HG03469 (cell line): Measurements from ENCODE around the gene FRMPD3.
"Not testable (repeated sequence)": the region's sequence is repeated elsewhere in the genome, so short reads cannot be mapped to it uniquely, and the experiment has no call there.

Source experiments
- ATAC-seq: cut with Tn5 transposase; IDR thresholded peaks from one replicate; pipeline ENCODE4 v1.9.1; 2021; ENCODE audit warnings: mild to moderate bottlenecking, moderate library complexity, moderate number of reproducible peaks; ENCODE audit not compliant: unreplicated experiment

The FRMPD3 gene

DNA sequence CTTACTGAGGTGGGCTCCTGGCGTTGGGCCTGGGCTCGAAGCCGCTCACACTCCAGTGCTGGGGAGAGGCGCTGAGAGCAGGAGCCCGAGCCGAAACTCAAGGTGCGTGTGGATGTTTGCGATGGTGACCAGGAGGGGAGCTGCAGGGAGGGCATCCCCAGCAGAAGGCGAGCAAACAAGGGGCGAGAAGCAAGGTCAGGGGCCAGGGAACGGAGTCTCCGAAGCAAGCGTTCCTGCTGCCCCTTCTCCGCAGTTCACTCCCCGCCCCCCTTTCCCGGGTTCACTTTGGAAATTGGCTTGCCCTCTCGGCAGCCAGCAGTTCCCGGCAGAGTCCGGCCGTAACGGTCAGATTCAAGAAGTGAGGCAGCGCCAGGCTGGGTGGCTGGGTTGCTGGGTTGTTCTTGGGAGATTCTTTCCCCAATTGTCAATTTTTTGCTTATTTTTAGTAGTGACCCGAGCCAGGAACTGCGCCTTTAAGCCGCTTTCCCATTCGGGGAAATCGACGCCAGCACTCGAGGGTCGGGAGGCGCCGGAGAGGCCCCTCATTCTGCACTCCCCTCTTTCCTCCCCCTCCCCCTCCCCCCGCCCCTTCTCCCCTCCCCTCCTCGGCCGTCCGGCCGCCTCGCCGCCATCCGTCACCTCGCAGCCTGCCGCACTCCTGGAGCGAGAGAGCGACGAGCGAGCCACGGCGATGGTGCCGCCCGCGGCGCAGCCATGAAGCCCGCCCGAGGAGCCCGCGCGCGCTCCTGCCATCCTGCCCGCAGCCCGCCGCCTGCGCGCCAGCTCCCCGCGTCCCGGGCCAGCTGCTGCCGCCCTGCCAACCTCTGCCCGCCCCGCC lies at the start of gene FRMPD3:
Gene FRMPD3 (plus strand): TSS at position 655 of the 838 bp plus-strand sequence. CDS start 76,937 bp downstream, outside the sequence.
- no peak for ATAC-seq

DNA sequence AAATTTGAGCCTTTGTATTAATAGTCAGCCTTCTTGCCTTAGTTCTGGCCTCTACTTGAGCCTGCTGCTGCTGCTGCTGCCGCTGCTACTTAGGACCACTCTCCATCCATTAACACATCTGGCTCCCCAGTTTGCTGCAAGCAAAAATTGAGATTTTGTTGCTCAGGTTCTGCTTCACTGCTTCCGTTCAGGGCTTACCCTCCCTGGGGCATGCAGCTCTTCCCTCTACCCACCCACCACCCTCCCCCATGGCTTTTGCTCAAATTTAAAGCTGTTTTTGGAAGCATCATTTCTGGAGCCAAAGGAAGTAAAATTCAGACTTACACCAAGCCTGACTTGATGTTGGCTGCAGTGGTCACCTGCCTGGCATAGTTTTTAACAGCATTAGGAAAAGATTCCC lies 28.9 kb upstream of the FRMPD3 start:
- ATAC-seq = no peak

GRCh38 chrX:107421337-107421861 lies 28.1 kb upstream of the FRMPD3 start:
- no peak for ATAC-seq

DNA sequence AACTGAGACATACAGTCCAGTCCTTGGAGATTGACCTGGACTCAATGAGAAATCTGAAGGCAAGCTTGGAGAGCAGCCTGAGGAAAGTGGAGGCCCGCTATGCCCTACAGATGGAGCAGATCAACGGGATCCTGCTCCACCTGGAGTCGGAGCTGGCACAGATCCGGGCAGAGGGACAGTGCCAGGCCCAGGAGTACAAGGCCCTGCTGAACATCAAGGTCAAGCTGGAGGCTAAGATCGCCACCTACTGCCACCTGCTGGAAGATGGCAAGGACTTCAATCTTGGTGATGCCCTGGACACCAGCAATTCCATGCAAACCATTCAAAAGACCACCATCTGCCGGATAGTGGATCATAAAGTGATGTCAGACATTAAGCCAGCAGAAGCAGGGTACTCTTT lies 20.4 kb upstream of the FRMPD3 start:
- no peak for ATAC-seq

GRCh38 chrX:107440187-107440586 lies 9.3 kb upstream of the FRMPD3 start:
- ATAC-seq = no peak

DNA sequence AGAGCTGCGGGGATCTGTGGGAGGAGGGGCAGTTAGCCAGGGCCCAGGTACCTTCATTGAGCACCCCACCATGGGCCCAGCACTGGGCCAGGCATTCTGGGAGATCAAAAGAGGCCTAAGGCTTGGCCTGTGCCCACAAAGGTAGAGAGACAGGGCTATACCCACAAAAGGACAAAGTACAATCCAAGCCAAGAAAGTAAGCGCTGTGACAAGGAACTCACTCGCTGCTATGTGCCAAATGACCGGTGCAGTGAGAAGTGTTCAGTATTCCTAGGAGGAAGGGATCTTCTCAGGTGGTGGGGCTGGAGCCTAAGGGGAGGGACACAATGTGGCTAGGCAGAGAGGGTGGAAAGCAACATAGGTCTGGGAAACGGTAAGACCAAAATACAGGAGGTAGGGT lies 8.8 kb upstream of the FRMPD3 start:
- no peak for ATAC-seq

- no peak for ATAC-seq
These were observed 6.4 kb upstream of the FRMPD3 start for GRCh38 chrX:107442914-107443527.

- no peak for ATAC-seq
These were observed 4.3 kb upstream of the FRMPD3 start for GRCh38 chrX:107445146-107445545.

DNA sequence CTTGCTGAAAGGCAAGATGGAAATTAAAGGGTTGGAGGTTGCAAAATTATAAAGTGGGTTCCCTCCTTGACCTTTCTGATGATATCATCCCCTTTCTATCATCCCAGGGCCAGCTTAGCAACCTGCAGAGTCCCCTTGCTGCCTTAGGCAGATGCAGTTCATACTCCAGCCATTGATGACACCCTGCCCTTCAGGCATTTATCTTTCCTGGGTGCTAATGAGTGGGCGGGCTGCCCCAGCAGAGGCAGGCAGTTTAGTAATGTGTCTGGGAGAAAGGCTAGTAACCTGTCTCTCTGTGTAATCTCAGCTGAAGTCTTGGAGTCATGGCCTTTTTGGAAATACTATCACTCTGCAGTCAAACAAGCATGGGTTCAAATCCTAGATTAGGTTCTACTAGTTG lies 3.8 kb upstream of the FRMPD3 start:
- no peak for ATAC-seq

GRCh38 chrX:107447642-107448041 lies 1.8 kb upstream of the FRMPD3 start:
- no peak for ATAC-seq

GRCh38 chrX:107448625-107448997 lies 841 bp upstream of the FRMPD3 start:
- no peak for ATAC-seq

- no peak for ATAC-seq
These were observed 1.5 kb downstream of the FRMPD3 start for GRCh38 chrX:107450823-107451509.

DNA sequence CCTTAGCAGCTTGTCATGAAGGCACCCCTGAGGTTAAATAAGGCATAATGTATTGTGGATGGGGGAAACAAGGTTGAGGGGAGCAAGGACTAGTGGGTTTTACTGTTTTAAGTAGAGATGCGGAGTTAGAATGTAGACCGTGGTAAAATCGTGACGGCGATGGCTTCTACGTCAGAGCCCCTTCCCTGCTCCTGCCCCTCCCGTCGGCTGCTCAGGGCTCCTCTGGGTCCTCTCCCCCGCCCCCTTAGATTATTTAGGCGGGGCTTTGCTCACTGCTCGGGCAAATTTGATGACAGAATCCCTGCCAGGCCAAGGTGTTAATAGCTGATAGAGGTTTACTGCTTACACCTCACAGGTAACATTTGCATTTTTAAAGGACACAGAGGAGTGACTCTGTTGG lies 2.3 kb downstream of the FRMPD3 start:
- ATAC-seq = no peak

GRCh38 chrX:107452581-107452980 lies 3.1 kb downstream of the FRMPD3 start:
- no peak for ATAC-seq

DNA sequence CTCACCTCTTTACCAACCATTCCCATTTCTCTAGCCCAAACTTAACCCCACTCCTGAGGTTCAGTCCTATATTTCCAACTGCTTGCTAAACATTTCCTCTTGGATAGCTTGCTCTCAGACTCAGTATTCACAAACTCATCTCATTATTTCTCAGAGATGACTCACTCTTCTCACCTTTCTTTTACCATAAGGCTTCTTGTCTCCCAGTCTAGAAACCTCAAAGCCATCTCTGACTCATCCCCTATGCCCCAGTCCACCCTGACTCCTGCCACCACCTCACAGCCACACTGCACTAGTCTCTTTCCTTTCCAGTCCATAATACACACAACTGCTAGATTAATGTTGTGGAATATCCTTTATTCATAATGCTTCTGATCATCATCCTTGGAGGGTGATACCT lies 4.8 kb downstream of the FRMPD3 start:
- ATAC-seq = peak; percentile 94

- ATAC-seq = no peak
These were observed 7.8 kb downstream of the FRMPD3 start for GRCh38 chrX:107457289-107457688.

GRCh38 chrX:107465932-107466620 lies 16.6 kb downstream of the FRMPD3 start:
- ATAC-seq = peak; percentile 93

DNA sequence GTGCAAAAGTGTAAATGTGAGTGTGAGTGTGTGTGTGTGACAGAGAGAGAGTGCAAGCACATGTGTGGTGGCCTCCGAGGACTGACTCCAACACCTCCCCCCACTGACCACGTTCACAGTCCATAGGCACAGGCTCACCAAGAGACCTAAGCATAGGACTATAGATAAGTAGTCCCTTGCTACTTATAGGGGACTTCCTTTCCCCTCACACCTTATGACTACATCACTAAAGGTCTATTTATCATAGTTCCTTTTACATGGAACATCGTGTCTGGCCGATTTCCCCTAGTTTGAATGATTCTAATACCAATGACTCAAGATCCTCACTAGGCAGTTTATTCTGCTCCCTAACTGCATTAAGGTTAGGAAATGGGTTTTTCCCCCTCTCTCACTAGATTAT lies 17.8 kb downstream of the FRMPD3 start:
- ATAC-seq = no peak

GRCh38 chrX:107470198-107470597 lies 20.7 kb downstream of the FRMPD3 start:
- ATAC-seq = no peak

DNA sequence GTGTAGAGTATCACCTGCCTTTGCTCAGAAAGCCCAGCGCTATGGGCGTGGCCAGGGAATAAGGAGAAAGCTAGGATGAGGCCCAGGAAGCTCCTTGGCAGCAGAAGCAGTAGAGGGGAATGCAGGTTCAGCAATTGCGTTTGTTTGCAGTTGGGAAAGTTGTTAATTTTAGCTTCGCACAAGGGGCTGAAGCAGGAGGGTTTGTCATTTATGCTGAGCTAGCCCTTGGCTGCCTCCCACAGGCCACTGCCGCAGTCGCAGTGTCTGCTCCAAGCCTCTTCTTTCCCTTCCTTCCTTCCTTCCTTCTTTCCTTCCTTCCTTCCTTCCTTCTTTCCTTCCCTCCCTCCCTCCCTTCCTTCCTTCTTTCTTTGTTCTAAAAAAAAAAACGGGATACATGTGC lies 21.5 kb downstream of the FRMPD3 start:
- no peak for ATAC-seq

GRCh38 chrX:107471420-107471819 lies 22.0 kb downstream of the FRMPD3 start:
- not testable (repeated sequence) for ATAC-seq
